Measurements from ENCODE around the gene WIPF1. TPM values are rescaled to one million over a fixed set of nuclear protein-coding genes. Genes with fewer than 3 reads are reported as not detected.

Gene WIPF1
- total and polyA plus RNA-seq, 2 donors (not counting 3 experiments of a cell fraction or from before 2014, with no cell fraction given) = 15.3 to 42.0 TPM

DNA sequence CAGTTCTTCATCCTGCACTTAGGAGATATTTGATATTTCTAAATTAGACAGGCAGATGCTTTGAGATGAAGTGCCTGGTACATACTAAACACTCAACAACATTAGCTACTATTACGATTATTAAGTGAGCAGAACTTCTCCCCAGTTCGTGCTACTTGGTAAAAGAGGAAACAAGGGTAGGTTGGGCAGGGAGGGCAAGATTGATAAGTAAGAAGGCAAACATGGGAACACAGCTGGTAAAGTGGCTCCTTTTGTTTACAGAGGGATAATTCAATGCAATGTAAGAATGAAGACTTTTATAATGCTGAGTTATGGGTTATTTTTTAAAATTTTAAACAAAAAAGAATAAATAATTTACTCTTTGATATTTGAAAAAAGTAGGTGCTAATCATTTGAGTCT, 15.9 kb upstream of the WIPF1 start:
- Histone ChIP-seq H4K20me1 (replicated peaks; ENCODE audit: control insufficient read depth, extremely low read depth, insufficient read depth, low read length) (no peaks in the 10 kb centered on the region), H3K9ac (replicated peaks; ENCODE audit: extremely low read depth, insufficient read depth, low read length) (no peak overlapping the region), H3K4me2 (ENCODE audit: insufficient read depth, low read length) (no peak overlapping the region), H3K9me3 (replicated peaks; ENCODE audit: control insufficient read depth, insufficient read depth, low read length) (no peaks in the 10 kb centered on the region), H2AFZ (ENCODE audit: low read depth, low read length) (no peak overlapping the region), H3K4me1 (ENCODE audit: control insufficient read depth, extremely low read depth, insufficient read depth, low read length) (peaks cover 13% of the 10 kb centered on the region), H3K27me3 (ENCODE audit: control insufficient read depth in 2 of 2, insufficient read depth in 2 of 2, low read length in 2 of 2) (no peaks in the 10 kb centered on the region), H3K79me2 (ENCODE audit: control insufficient read depth, insufficient read depth, low read length) (no peaks in the 10 kb centered on the region), H3K27ac (ENCODE audit: insufficient read depth, low read depth, low read length) (no peak overlapping the region), H3K4me3 (replicated peaks in 1 of 3; ENCODE audit: insufficient read depth in 1 of 3, low read depth in 1 of 3, low read length in 3 of 3) (no peak overlapping the region), H3K9me1 (replicated peaks; ENCODE audit: control insufficient read depth, extremely low read depth, insufficient read depth, low read length) (no peaks in the 10 kb centered on the region), H3K36me3 (ENCODE audit: control insufficient read depth in 2 of 2, extremely low read depth in 1 of 2, insufficient read depth in 2 of 2, low read length in 2 of 2) (no peaks in the 10 kb centered on the region)
- TF ChIP-seq, protein P1, sequence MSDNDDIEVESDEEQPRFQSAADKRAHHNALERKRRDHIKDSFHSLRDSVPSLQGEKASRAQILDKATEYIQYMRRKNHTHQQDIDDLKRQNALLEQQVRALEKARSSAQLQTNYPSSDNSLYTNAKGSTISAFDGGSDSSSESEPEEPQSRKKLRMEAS (IDR thresholded peaks at IDR 0.05; ENCODE audit: insufficient read depth, insufficient read length) = no peak
- TF ChIP-seq POLR2A (IDR thresholded peaks at IDR 0.05; ENCODE audit: low read depth, low read length) = no peak
- TF ChIP-seq EZH2 (IDR thresholded peaks at IDR 0.05; ENCODE audit: borderline replicate concordance, low read depth, low read length, severe bottlenecking) = no peak
- TF ChIP-seq GATA2 (IDR thresholded peaks at IDR 0.05; ENCODE audit: insufficient read depth, insufficient read length, low read depth, low read length) = no peak
- TF ChIP-seq MYC (IDR thresholded peaks at IDR 0.05; ENCODE audit: low read depth, low read length) = no peak
- TF ChIP-seq FOS (IDR thresholded peaks at IDR 0.05; ENCODE audit: borderline replicate concordance, insufficient read depth, low read length) = no peak
- no peak for TF ChIP-seq JUN (IDR thresholded peaks at IDR 0.05; ENCODE audit: borderline replicate concordance, insufficient read depth, insufficient read length, low read depth)
- TF ChIP-seq, protein P2, sequence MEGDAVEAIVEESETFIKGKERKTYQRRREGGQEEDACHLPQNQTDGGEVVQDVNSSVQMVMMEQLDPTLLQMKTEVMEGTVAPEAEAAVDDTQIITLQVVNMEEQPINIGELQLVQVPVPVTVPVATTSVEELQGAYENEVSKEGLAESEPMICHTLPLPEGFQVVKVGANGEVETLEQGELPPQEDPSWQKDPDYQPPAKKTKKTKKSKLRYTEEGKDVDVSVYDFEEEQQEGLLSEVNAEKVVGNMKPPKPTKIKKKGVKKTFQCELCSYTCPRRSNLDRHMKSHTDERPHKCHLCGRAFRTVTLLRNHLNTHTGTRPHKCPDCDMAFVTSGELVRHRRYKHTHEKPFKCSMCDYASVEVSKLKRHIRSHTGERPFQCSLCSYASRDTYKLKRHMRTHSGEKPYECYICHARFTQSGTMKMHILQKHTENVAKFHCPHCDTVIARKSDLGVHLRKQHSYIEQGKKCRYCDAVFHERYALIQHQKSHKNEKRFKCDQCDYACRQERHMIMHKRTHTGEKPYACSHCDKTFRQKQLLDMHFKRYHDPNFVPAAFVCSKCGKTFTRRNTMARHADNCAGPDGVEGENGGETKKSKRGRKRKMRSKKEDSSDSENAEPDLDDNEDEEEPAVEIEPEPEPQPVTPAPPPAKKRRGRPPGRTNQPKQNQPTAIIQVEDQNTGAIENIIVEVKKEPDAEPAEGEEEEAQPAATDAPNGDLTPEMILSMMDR (IDR thresholded peaks at IDR 0.05; ENCODE audit: extremely low read depth in 1 of 2, insufficient read depth in 1 of 2, low read depth in 1 of 2, low read length in 2 of 2) = no peak
- TF ChIP-seq POLR2AphosphoS5 (IDR thresholded peaks at IDR 0.05; ENCODE audit: insufficient read depth, low read depth, low read length) = no peak
- POLR2A ChIA-PET = no interaction called here
- CTCF ChIA-PET = no interaction called here
- no TSS peak for BruUV-seq (replicated peaks)
- DNase-seq (ENCODE audit: low read depth, low spot score) (no peak), FAIRE-seq (no peak)
- intact Hi-C loops (cut with micrococcal nuclease) = no loop called here
- dilution Hi-C loops (cut with MboI; ENCODE audit: extremely low pct_ligation_motif_present, low sequenced_read_pairs) = no loop called here

Data from endothelial cell of umbilical vein (primary cell).